Neural progenitor cell (in vitro differentiated cells): ENCODE results near the gene SSX4.
"Not testable (repeated sequence)": the region's sequence is repeated elsewhere in the genome, so short reads cannot be mapped to it uniquely, and the experiment has no call there.

Source experiments
- EZH2 ChIP-seq: fragments of 200-600 bp; sonication (generic); IDR thresholded peaks from 2 replicates; pipeline ENCODE4 v1.6.1; 2017; ENCODE audit warnings: antibody characterized with exemption, mild to moderate bottlenecking, moderate library complexity
- EZH2phosphoT487 ChIP-seq: fragments of 200-600 bp; sonication (generic); IDR thresholded peaks from 2 replicates; pipeline ENCODE4 v1.6.1; 2017; ENCODE audit warnings: antibody characterized with exemption
- TF ChIP-seq, protein P1 (sequence below): fragments of 200-600 bp; sonication (generic); IDR thresholded peaks from 2 replicates; pipeline ENCODE4 v1.5.1; 2017; ENCODE audit warnings: antibody characterized with exemption, mild to moderate bottlenecking

DNA sequence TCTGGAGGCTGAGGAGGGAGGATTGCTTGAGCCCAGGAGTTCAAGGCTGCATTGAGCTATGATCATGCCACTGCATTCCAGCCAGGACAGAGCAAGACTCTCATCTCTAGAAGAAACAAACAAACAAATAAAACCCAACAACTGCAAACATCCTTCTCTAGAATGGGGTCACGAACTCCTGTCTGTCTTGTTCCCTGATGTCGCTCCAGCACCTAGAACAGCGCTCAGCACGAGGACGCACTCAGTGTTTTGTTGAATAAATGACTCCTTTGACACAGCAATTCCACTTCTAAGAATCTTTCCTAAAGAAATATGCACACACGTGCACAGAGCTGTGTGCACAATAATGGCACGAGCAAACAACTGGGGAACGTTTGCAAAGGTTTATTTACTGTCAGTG is 37.3 kb upstream of the SSX4 start:
- TF ChIP-seq, protein P1, sequence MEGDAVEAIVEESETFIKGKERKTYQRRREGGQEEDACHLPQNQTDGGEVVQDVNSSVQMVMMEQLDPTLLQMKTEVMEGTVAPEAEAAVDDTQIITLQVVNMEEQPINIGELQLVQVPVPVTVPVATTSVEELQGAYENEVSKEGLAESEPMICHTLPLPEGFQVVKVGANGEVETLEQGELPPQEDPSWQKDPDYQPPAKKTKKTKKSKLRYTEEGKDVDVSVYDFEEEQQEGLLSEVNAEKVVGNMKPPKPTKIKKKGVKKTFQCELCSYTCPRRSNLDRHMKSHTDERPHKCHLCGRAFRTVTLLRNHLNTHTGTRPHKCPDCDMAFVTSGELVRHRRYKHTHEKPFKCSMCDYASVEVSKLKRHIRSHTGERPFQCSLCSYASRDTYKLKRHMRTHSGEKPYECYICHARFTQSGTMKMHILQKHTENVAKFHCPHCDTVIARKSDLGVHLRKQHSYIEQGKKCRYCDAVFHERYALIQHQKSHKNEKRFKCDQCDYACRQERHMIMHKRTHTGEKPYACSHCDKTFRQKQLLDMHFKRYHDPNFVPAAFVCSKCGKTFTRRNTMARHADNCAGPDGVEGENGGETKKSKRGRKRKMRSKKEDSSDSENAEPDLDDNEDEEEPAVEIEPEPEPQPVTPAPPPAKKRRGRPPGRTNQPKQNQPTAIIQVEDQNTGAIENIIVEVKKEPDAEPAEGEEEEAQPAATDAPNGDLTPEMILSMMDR: not testable (repeated sequence)
- TF ChIP-seq EZH2, EZH2phosphoT487: not testable (repeated sequence)
